Activated naive CD8-positive, alpha-beta T cell treated with anti-CD3 and anti-CD28 coated beads for 36 hours (primary cell): ENCODE results near the gene CCDC92B. TPM values are rescaled to one million over a fixed set of nuclear protein-coding genes. Genes with fewer than 3 reads are reported as not detected.
"Not testable (repeated sequence)": the region's sequence is repeated elsewhere in the genome, so short reads cannot be mapped to it uniquely, and the experiment has no call there.

Experiments
- DNase-seq: peaks from one replicate; pipeline ENCODE4 v3.0.0; 2021
- H3K27ac Mint-ChIP-seq: one replicate; pipeline ENCODE4 v1.8.0; 2022; ENCODE audit warnings: mild to moderate bottlenecking, moderate library complexity, mixed read lengths
- H3K27me3 Mint-ChIP-seq: one replicate; pipeline ENCODE4 v1.8.0; 2022; ENCODE audit warnings: mild to moderate bottlenecking, mixed read lengths
- H3K36me3 Mint-ChIP-seq: one replicate; pipeline ENCODE4 v1.8.0; 2021; ENCODE audit warnings: mild to moderate bottlenecking, mixed read lengths
- H3K4me1 Mint-ChIP-seq: one replicate; pipeline ENCODE4 v1.8.0; 2021; ENCODE audit warnings: mixed read lengths
- H3K4me3 Mint-ChIP-seq: one replicate; pipeline ENCODE4 v1.8.0; 2022; ENCODE audit warnings: mild to moderate bottlenecking, moderate library complexity, mixed read lengths
- H3K9me3 Mint-ChIP-seq: one replicate; pipeline ENCODE4 v1.8.0; 2022; ENCODE audit warnings: mixed read lengths
- total RNA-seq, 2 experiments: library from RNA; stranded (reverse); gene quantifications; one replicate each; pipeline ENCODE4 v1.2.3, GENCODE V29; 2021

CCDC92B gene
- total RNA-seq, 2 experiments from 2014 or later, result not detected

DNA sequence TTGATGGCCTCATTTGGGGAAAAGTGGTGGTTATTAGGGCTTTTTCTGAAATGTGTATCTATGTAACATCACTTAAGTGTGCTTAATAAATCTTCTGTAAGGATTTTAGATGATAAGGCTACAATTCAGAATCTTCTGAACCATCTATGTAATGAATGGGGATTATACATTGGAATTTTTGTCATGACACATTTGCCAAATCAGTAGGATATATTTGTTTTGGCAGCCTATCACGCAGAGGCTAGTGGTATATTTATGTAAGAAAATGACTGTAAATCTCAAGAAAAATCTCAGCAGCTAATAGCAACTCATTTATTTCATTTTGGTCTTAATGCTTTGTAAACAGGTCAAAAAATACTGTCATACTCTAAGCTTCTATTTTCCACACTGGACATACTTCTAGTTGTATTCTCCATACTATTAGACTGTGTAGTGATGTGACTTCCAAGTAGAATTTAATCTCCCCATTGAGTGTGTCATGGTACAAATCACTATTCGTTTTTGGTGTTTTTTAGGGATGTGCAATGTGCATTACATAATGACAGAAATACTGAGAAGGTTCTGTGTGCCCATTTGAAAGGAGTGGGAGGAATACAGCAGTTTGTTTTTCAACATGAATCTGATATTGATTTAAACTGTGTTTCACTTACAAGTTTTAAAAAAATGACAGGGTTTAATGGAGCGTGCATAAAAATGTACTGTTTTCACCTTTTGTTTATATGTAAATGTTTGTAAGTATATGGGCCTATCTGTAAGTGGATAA lies 67.1 kb downstream of the CCDC92B start:
- Mint-ChIP-seq H3K27me3 (no peaks in the 10 kb centered on the region), H3K9me3 (no peaks in the 10 kb centered on the region), H3K36me3 (peaks cover 13% of the 10 kb centered on the region), H3K4me3 (no peak overlapping the region), H3K27ac (no peak overlapping the region), H3K4me1 (no peaks in the 10 kb centered on the region)
- DNase-seq, result no peak

DNA sequence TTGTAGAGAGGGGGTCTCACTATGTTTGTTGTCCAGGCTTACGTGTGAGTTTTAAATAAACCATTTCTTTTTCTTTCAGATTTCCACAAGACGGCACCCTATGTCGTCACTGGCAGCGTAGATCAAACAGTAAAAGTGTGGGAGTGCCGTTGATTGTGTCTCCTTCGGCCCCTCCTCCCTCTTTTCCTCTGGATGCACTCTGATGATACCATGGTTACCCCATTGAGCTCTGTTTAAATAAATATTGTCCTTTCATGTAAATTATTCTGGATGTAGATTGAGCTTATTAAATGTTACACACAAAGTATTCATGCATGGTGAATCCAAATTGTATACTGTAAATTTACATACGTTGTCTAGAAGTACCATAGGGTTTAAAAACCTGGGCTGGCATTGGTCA lies 67.8 kb downstream of the CCDC92B start:
- Mint-ChIP-seq H3K27me3 (no peaks in the 10 kb centered on the region), H3K4me3 (no peak overlapping the region), H3K9me3 (no peaks in the 10 kb centered on the region), H3K4me1 (no peaks in the 10 kb centered on the region), H3K27ac (no peak overlapping the region), H3K36me3 (peaks cover 13% of the 10 kb centered on the region)
- DNase-seq, result no peak

- DNase-seq, result no peak
- Mint-ChIP-seq H3K27me3 (no peaks in the 10 kb centered on the region), H3K36me3 (peaks cover 15% of the 10 kb centered on the region), H3K4me3 (no peak overlapping the region), H3K4me1 (no peaks in the 10 kb centered on the region), H3K9me3 (no peaks in the 10 kb centered on the region), H3K27ac (no peak overlapping the region)
These were observed 68.5 kb downstream of the CCDC92B start for GRCh38 chr17:2680961-2681360.

DNA sequence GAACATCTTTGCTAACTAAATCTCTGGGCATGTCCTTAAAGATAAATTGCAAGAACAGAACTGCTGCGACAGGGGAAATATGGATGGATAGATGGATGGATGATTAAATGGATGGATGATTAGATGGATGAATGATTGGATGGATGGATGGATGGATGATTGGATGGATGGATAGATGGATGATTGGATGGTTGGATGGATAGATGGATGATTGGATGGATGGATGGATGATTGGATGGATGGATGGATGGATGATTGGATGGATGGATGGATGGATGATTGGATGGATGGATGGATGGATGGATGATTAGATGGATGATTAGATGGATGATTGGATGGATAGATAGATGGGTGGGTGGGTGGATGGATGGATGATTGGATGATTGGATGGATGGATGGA lies 70.2 kb downstream of the CCDC92B start:
- H3K27me3 Mint-ChIP-seq, H3K27ac Mint-ChIP-seq, H3K9me3 Mint-ChIP-seq, H3K4me1 Mint-ChIP-seq, DNase-seq, H3K4me3 Mint-ChIP-seq: not testable (repeated sequence)
- H3K36me3 Mint-ChIP-seq, result peaks cover 25% of the 10 kb centered on the region

Other genes with a start within 250 kb of the CCDC92B start
- gene METTL16, start 237.8 kb downstream of the CCDC92B start, total RNA-seq, result 10 to 100 TPM; 61.7 to 66.5 TPM
- 100 to 1,000 TPM; 137 to 156 TPM for gene PAFAH1B1, start 156.0 kb downstream of the CCDC92B start, total RNA-seq
- gene CLUH, start 37.9 kb downstream of the CCDC92B start, total RNA-seq, result 100 to 1,000 TPM; 162 to 171 TPM
- not detected for gene RAP1GAP2, start 46.8 kb upstream of the CCDC92B start, total RNA-seq